Type B pancreatic cell (in vitro differentiated cells): ENCODE results near the gene TEAD3. TPM values are rescaled to one million over a fixed set of nuclear protein-coding genes. Genes with fewer than 3 reads are reported as not detected.
A peak's percentile ranks its signal among the peaks of the same experiment; 100 is the strongest.

ENCODE experiments used
- DNase-seq: peaks from one replicate; pipeline ENCODE4 v3.0.0; 2021; ENCODE audit warnings: mixed read lengths; ENCODE audit not compliant: unreplicated experiment; ENCODE audit errors: extremely low spot score
- H3K27ac Mint-ChIP-seq: 2 replicates; pipeline ENCODE4 v1.8.0; 2021; ENCODE audit warnings: mild to moderate bottlenecking, mixed read lengths
- H3K27me3 Mint-ChIP-seq: 2 replicates; pipeline ENCODE4 v1.8.0; 2021; ENCODE audit warnings: mixed read lengths
- H3K36me3 Mint-ChIP-seq: 2 replicates; pipeline ENCODE4 v1.8.0; 2021; ENCODE audit warnings: mixed read lengths
- H3K4me1 Mint-ChIP-seq: one replicate; pipeline ENCODE4 v1.8.0; 2021; ENCODE audit warnings: mixed read lengths; ENCODE audit not compliant: unreplicated experiment
- H3K4me3 Mint-ChIP-seq: 2 replicates; pipeline ENCODE4 v1.8.0; 2021; ENCODE audit warnings: mild to moderate bottlenecking, mixed read lengths
- H3K9me3 Mint-ChIP-seq: 2 replicates; pipeline ENCODE4 v1.8.0; 2021; ENCODE audit warnings: mixed read lengths
- CTCF ChIP-seq: fragments of 200-600 bp; sonication (generic); conservative IDR thresholded peaks from 2 replicates; pipeline ENCODE4 v1.5.0; 2021; ENCODE audit warnings: antibody characterized with exemption, mild to moderate bottlenecking
- total RNA-seq: library from RNA; stranded (reverse); gene quantifications from 2 replicates; pipeline ENCODE4 v1.2.1, GENCODE V29; 2021; ENCODE audit warnings: low replicate concordance

Gene TEAD3
- total RNA-seq, 1 donor from 2014 or later, result 49.8 TPM

GRCh38 chr6:35468980-35469750 lies 27.7 kb downstream of the TEAD3 start:
- H3K4me3 Mint-ChIP-seq, result peak overlapping the region; percentile 94
- DNase-seq, result no peak
- no peak for TF ChIP-seq CTCF
- H3K9me3 Mint-ChIP-seq, result no peaks in the 10 kb centered on the region
- H3K27ac Mint-ChIP-seq, result peak overlapping the region; percentile 96
- peaks cover 29% of the 10 kb centered on the region for H3K4me1 Mint-ChIP-seq
- peaks cover 20% of the 10 kb centered on the region for H3K36me3 Mint-ChIP-seq
- H3K27me3 Mint-ChIP-seq, result peaks cover 3% of the 10 kb centered on the region

GRCh38 chr6:35468181-35468979 lies 28.5 kb downstream of the TEAD3 start, which contains the start of gene RPL10A:
Gene RPL10A, plus strand, starts transcription at chr6:35468401. Its CDS starts 34 bp downstream, at chr6:35468435.
- H3K36me3 Mint-ChIP-seq, result peaks cover 24% of the 10 kb centered on the region
- H3K27ac Mint-ChIP-seq, result peak within 1 kb of the TSS; percentile 96
- peaks cover 29% of the 10 kb centered on the region for H3K4me1 Mint-ChIP-seq
- peak; percentile 98 for TF ChIP-seq CTCF
- H3K4me3 Mint-ChIP-seq, result peak within 1 kb of the TSS; percentile 94
- peaks cover 3% of the 10 kb centered on the region for H3K27me3 Mint-ChIP-seq
- no peaks in the 10 kb centered on the region for H3K9me3 Mint-ChIP-seq
- DNase-seq, result peak; percentile 94

GRCh38 chr6:35465646-35466045 lies 31.2 kb downstream of the TEAD3 start:
- Mint-ChIP-seq H3K4me1 (peaks cover 11% of the 10 kb centered on the region), H3K36me3 (peaks cover 27% of the 10 kb centered on the region), H3K27me3 (peaks cover 2% of the 10 kb centered on the region), H3K27ac (no peak overlapping the region), H3K9me3 (no peaks in the 10 kb centered on the region), H3K4me3 (no peak overlapping the region)
- no peak for DNase-seq
- TF ChIP-seq CTCF, result no peak

- no peak for DNase-seq
- H3K27ac Mint-ChIP-seq, result no peak overlapping the region
- no peak for TF ChIP-seq CTCF
- H3K9me3 Mint-ChIP-seq, result no peaks in the 10 kb centered on the region
- no peak overlapping the region for H3K4me3 Mint-ChIP-seq
- H3K27me3 Mint-ChIP-seq, result no peaks in the 10 kb centered on the region
- H3K36me3 Mint-ChIP-seq, result peaks cover 20% of the 10 kb centered on the region
- no peaks in the 10 kb centered on the region for H3K4me1 Mint-ChIP-seq
These were observed 33.6 kb downstream of the TEAD3 start for GRCh38 chr6:35463292-35463691.

GRCh38 chr6:35461270-35461669 lies 35.6 kb downstream of the TEAD3 start:
- H3K4me1 Mint-ChIP-seq, result peaks cover 4% of the 10 kb centered on the region

More at GRCh38 chr6:35461270-35461669, 35.6 kb downstream of the TEAD3 start:
- Mint-ChIP-seq H3K27ac (peak overlapping the region; percentile 78), H3K36me3 (peaks cover 20% of the 10 kb centered on the region), H3K27me3 (no peaks in the 10 kb centered on the region), H3K4me3 (peak overlapping the region; percentile 17), H3K9me3 (no peaks in the 10 kb centered on the region)
- no peak for DNase-seq
- no peak for TF ChIP-seq CTCF
